Hepatocyte (in vitro differentiated cells): ENCODE measurements around the gene DEPDC5. TPM values are rescaled to one million over a fixed set of nuclear protein-coding genes. Genes with fewer than 3 reads are reported as not detected.
A peak's percentile ranks its signal among the peaks of the same experiment; 100 is the strongest.

Source experiments
- DNase-seq: peaks from one replicate; pipeline ENCODE4 v3.0.0-alpha.2; 2016; ENCODE audit warnings: low spot score
- H2AFZ ChIP-seq: fragments of 200-600 bp; sonication (generic); 2 replicates; pipeline ENCODE4 v1.6.0; 2016; ENCODE audit warnings: antibody characterized with exemption, mild to moderate bottlenecking
- H3K27ac ChIP-seq: fragments of 200-600 bp; sonication (generic); 2 replicates; pipeline ENCODE4 v1.5.1; 2016; ENCODE audit warnings: mild to moderate bottlenecking
- H3K27me3 ChIP-seq: fragments of 200-600 bp; sonication (generic); 2 replicates; pipeline ENCODE4 v1.6.1; 2016
- H3K36me3 ChIP-seq: fragments of 200-600 bp; sonication (generic); replicated peaks from 2 replicates; pipeline ENCODE4 v1.5.1; 2016; ENCODE audit warnings: low read depth; ENCODE audit not compliant: insufficient read depth
- H3K4me1 ChIP-seq: fragments of 200-600 bp; sonication (generic); 2 replicates; pipeline ENCODE4 v1.5.1; 2016; ENCODE audit warnings: mild to moderate bottlenecking, moderate library complexity; ENCODE audit not compliant: insufficient read depth
- H3K4me2 ChIP-seq: fragments of 200-600 bp; sonication (generic); 2 replicates; pipeline ENCODE4 v1.6.0; 2016
- H3K4me3 ChIP-seq: fragments of 200-600 bp; sonication (generic); 2 replicates; pipeline ENCODE4 v1.5.1; 2016; ENCODE audit warnings: mild to moderate bottlenecking
- H3K79me2 ChIP-seq: fragments of 200-600 bp; sonication (generic); 2 replicates; pipeline ENCODE4 v1.6.0; 2017; ENCODE audit warnings: mild to moderate bottlenecking
- H3K9me2 ChIP-seq: fragments of 200-600 bp; sonication (generic); replicated peaks from 2 replicates; pipeline ENCODE4 v1.6.0; 2017; ENCODE audit warnings: mild to moderate bottlenecking; ENCODE audit not compliant: insufficient read depth
- H3K9me3 ChIP-seq: fragments of 200-600 bp; sonication (generic); 2 replicates; pipeline ENCODE4 v1.5.1; 2016; ENCODE audit warnings: low read depth, mild to moderate bottlenecking
- H4K20me1 ChIP-seq: fragments of 200-600 bp; sonication (generic); 2 replicates; pipeline ENCODE4 v1.6.0; 2016; ENCODE audit warnings: mild to moderate bottlenecking; ENCODE audit not compliant: insufficient read depth, poor library complexity, severe bottlenecking
- EZH2 ChIP-seq: fragments of 200-600 bp; sonication (generic); IDR thresholded peaks from 2 replicates; pipeline ENCODE4 v1.6.1; 2016; ENCODE audit warnings: antibody characterized with exemption, mild to moderate bottlenecking, borderline replicate concordance
- EZH2phosphoT487 ChIP-seq: fragments of 200-600 bp; sonication (generic); IDR thresholded peaks from one replicate; pipeline ENCODE4 v1.6.1; 2018; ENCODE audit warnings: antibody characterized with exemption, mild to moderate bottlenecking, low read depth, moderate library complexity; ENCODE audit not compliant: unreplicated experiment, severe bottlenecking
- WGBS: methylation state at CpG from one replicate; pipeline ENCODE4 v1.1.6; 2016; ENCODE audit warnings: low lambda C conversion rate; ENCODE audit errors: missing lambda C conversion rate; 5-methylcytosine and 5-hydroxymethylcytosine counted together
- polyA plus RNA-seq: library from polyadenylated mRNA; unstranded; fragments of >200 nt; fragmentation: Nextera tagmentation; extraction: Ambion mirVana; gene quantifications from 2 replicates; pipeline ENCODE4 v1.2.1, GENCODE V29; 2016
- total RNA-seq: library from RNA; depleted of rRNA; stranded (reverse); fragments of >200 nt; gene quantifications from 2 replicates; pipeline ENCODE4 v1.2.3, GENCODE V29; 2014
- TF ChIP-seq, protein P1 (sequence below): fragments of 200-600 bp; sonication (generic); IDR thresholded peaks from 2 replicates; pipeline ENCODE4 v1.5.1; 2016; ENCODE audit warnings: antibody characterized with exemption, mild to moderate bottlenecking; ENCODE audit not compliant: poor library complexity

Gene DEPDC5
- total and polyA plus RNA-seq, 2 experiments from 2014 or later: 12.9 to 14.5 TPM

DNA sequence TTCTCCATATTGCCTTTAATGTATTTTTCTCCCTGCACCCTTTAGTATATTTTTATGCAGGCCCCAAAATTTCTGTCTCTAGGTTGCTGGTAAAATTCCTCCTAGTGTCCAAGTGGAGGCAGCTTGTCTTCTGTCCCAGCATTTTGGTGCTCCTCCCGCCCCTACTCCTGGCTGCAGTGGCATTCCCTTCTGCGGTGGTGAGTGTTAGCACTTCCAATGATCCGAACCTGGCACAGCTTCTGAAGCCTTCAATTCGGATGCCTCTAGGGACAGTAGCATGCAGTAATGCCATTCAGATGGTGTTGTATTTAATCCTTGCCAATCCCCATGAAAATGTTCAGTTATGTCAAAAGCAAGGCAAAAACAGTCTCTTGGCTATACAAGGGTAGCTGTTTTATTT is 196.4 kb downstream of the DEPDC5 start:
- Histone ChIP-seq H3K9me3 (no peaks in the 10 kb centered on the region), H4K20me1 (peaks cover 52% of the 10 kb centered on the region), H2AFZ (no peak overlapping the region), H3K4me2 (no peak overlapping the region), H3K4me1 (peaks cover 14% of the 10 kb centered on the region), H3K79me2 (peaks cover 99% of the 10 kb centered on the region), H3K4me3 (no peak overlapping the region), H3K36me3 (no peaks in the 10 kb centered on the region), H3K27ac (no peak overlapping the region), H3K27me3 (no peaks in the 10 kb centered on the region), H3K9me2 (no peaks in the 10 kb centered on the region)
- TF ChIP-seq, protein P1, sequence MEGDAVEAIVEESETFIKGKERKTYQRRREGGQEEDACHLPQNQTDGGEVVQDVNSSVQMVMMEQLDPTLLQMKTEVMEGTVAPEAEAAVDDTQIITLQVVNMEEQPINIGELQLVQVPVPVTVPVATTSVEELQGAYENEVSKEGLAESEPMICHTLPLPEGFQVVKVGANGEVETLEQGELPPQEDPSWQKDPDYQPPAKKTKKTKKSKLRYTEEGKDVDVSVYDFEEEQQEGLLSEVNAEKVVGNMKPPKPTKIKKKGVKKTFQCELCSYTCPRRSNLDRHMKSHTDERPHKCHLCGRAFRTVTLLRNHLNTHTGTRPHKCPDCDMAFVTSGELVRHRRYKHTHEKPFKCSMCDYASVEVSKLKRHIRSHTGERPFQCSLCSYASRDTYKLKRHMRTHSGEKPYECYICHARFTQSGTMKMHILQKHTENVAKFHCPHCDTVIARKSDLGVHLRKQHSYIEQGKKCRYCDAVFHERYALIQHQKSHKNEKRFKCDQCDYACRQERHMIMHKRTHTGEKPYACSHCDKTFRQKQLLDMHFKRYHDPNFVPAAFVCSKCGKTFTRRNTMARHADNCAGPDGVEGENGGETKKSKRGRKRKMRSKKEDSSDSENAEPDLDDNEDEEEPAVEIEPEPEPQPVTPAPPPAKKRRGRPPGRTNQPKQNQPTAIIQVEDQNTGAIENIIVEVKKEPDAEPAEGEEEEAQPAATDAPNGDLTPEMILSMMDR: no peak
- TF ChIP-seq EZH2phosphoT487: no peak
- no peak for TF ChIP-seq EZH2
- 90% methylated on average over 4 of the region's 4 CpGs for WGBS
- DNase-seq: no peak

DNA sequence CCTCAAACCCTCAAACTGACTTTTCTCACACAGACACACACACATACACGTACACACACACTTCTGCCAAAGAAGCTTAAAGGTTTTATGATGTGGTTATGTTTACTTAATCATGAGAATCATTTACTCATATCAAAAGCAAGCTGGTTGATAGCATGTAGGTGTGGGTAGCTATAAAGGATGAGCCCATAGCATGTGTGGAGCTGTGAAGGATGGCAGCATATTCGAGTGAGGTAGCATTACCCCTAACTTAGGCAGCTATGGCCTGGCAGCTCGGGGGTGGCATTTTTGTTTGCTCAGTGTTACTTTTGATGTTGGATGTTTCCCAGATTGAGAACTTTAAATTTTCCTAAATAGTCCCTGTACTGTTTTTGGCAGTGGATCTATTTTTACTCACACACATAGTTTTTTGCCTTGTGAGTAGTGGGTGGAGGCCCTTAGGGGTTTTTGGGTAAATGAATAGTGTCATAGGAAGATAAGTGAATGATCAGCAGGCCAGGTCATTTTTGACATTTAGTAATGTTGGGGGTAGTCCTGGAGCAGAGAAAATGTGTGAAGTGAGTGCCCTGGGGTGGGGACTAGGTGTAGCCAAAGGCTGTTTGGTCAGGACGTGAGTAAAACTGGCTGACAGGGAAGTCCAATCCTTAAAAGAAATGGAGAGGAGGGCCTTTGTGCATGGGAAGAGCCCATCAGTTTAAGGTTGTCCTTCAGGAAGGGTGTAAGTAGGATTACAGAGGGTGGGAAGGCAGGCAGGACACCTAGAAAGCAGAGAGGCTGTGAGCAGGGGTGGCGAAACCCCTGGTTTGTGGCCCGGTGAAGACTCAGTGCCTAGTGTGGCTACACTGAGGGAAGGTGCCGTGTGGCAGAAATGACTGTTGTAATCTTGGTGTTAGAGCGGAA is 197.6 kb downstream of the DEPDC5 start:
- Histone ChIP-seq H3K79me2 (peaks cover 97% of the 10 kb centered on the region), H4K20me1 (peaks cover 51% of the 10 kb centered on the region), H3K9me2 (no peaks in the 10 kb centered on the region), H3K36me3 (no peaks in the 10 kb centered on the region), H3K4me2 (no peak overlapping the region), H3K27me3 (no peaks in the 10 kb centered on the region), H3K9me3 (no peaks in the 10 kb centered on the region), H3K27ac (peak overlapping the region; percentile 53), H2AFZ (no peak overlapping the region), H3K4me1 (peaks cover 11% of the 10 kb centered on the region), H3K4me3 (no peak overlapping the region)
- TF ChIP-seq EZH2phosphoT487 (no peak), EZH2 (no peak)
- TF ChIP-seq, protein P1: no peak
- WGBS: 89% methylated on average over 8 of the region's 8 CpGs
- no peak for DNase-seq

DNA sequence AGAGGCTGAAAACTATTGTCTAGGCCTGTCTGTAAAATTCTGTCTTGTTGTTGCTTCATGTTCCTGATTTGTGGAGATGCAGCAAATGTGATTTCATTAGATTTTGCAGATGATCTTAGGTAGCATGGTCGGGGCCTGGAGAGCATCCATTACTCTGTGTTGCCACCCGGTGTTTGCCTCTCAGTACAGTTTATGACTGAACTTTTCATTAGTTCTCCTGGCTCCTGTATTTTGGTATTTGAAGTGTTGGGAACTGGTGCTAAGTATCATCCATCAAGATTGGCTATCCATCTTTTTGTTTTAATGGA is 198.2 kb downstream of the DEPDC5 start:
- H3K4me2 ChIP-seq: no peak overlapping the region
- H3K9me2 ChIP-seq: no peaks in the 10 kb centered on the region
- H2AFZ ChIP-seq: no peak overlapping the region
- H3K9me3 ChIP-seq: no peaks in the 10 kb centered on the region
- H4K20me1 ChIP-seq: peaks cover 45% of the 10 kb centered on the region
- no peaks in the 10 kb centered on the region for H3K27me3 ChIP-seq
- DNase-seq: no peak
- TF ChIP-seq EZH2phosphoT487: no peak
- TF ChIP-seq, protein P1: peak; percentile 14
- no peak for TF ChIP-seq EZH2
- H3K27ac ChIP-seq: peak overlapping the region; percentile 53
- H3K79me2 ChIP-seq: peaks cover 91% of the 10 kb centered on the region
- no peak overlapping the region for H3K4me3 ChIP-seq
- 72% methylated on average over 2 of the region's 2 CpGs for WGBS
- H3K36me3 ChIP-seq: no peaks in the 10 kb centered on the region
- peaks cover 5% of the 10 kb centered on the region for H3K4me1 ChIP-seq
